Measurements from ENCODE around the gene ARHGAP26. TPM values are rescaled to one million over a fixed set of nuclear protein-coding genes. Genes with fewer than 3 reads are reported as not detected.

The ARHGAP26 gene
- total RNA-seq, 6 experiments from 2014 or later = 6.7 to 14.5 (median 8.3) TPM

DNA sequence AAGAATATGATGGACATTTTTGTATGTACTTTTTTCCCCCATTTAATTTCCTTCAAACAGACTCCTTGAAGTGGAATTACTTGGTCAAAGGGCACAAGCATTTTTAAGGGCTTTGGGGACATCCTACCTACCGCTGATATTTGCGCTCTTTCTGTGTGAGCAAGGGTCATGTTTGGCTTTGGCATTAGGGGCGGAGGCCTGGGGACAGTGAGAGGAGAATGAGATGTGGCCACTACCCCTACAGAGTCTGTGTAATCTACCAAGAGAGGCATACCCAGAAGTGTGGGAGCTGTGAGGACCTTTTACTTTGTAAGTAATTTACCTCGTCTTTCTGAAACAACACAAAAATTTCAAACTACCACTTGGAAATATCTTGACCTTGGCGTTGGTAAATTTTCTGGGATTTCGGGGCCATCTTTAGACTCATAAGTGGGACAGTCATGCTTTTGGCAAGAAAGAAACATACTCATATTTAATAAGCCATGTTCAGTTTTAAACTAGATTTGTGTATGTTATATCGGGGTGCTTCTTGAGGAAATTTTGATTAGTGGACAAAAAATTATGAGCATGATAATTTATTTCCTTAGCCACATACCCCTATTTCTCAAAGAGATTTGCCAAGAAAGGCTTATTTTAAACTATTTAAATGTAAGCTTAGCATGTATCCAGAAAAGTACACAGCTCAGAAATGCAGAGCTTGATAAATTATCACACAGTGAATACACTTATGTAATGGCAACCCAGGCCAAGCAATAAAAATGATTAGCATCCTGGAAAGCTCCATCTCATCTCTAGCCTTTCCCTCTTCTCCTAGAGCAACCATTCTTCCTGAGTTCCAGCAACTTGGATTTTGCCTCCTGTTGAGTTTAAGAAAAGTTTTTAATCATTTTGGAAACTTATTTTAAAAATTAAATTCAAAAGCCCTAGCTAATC, 63.6 kb downstream of the ARHGAP26 start:
- DNase-seq = no peak
- H3K4me1 ChIP-seq = no peaks in the 10 kb centered on the region
- intact Hi-C loops (cut with DNase I) = no loop called here
- no peak for ATAC-seq
- 78% methylated on average over 7 of the region's 7 CpGs for whole genome bisulfite sequencing (ENCODE audit: insufficient coverage, low coverage, low lambda C conversion rate, missing lambda C conversion rate)
- H3K36me3 ChIP-seq = no peaks in the 10 kb centered on the region
- TF ChIP-seq POLR2A (IDR thresholded peaks at IDR 0.05) = no peak
- TF ChIP-seq, protein P1, sequence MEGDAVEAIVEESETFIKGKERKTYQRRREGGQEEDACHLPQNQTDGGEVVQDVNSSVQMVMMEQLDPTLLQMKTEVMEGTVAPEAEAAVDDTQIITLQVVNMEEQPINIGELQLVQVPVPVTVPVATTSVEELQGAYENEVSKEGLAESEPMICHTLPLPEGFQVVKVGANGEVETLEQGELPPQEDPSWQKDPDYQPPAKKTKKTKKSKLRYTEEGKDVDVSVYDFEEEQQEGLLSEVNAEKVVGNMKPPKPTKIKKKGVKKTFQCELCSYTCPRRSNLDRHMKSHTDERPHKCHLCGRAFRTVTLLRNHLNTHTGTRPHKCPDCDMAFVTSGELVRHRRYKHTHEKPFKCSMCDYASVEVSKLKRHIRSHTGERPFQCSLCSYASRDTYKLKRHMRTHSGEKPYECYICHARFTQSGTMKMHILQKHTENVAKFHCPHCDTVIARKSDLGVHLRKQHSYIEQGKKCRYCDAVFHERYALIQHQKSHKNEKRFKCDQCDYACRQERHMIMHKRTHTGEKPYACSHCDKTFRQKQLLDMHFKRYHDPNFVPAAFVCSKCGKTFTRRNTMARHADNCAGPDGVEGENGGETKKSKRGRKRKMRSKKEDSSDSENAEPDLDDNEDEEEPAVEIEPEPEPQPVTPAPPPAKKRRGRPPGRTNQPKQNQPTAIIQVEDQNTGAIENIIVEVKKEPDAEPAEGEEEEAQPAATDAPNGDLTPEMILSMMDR (IDR thresholded peaks at IDR 0.05) = no peak
- no peak overlapping the region for H3K27ac ChIP-seq
- H3K27me3 ChIP-seq = no peaks in the 10 kb centered on the region
- H3K4me3 ChIP-seq = no peak overlapping the region
- no peaks in the 10 kb centered on the region for H3K9me3 ChIP-seq

DNA sequence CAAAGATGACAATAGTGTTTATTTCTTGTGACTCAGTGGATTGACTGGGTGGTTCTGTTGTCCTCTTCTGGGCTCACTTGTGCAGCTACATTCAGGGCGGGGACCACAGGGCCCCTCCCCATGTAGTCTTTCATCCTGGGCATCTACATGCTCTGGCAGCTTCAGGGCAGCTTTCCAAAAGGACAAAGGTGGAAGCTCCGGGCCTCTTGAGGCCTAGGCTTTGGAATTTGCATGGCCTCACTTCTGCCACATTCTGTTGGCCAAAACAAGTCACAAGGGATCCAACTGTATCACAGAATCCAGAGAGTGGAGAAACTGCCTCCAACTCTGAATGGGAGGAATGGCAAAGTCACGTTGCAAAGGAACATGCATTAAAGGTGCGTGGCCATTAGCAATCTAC, 64.3 kb downstream of the ARHGAP26 start:
- peak in 2 of 4 donors; percentile 34 to 47 for ATAC-seq
- Histone ChIP-seq H3K27me3 (no peaks in the 10 kb centered on the region), H3K4me3 (no peak overlapping the region), H3K4me1 (no peaks in the 10 kb centered on the region), H3K27ac (no peak overlapping the region), H3K9me3 (no peaks in the 10 kb centered on the region), H3K36me3 (no peaks in the 10 kb centered on the region)
- TF ChIP-seq, protein P1 (IDR thresholded peaks at IDR 0.05) = no peak
- no peak for TF ChIP-seq POLR2A (IDR thresholded peaks at IDR 0.05)
- 100% methylated on average over 3 of the region's 4 CpGs for WGBS (ENCODE audit: insufficient coverage, low coverage, low lambda C conversion rate, missing lambda C conversion rate)
- intact Hi-C loops (cut with DNase I) = no loop called here
- no peak for DNase-seq

DNA sequence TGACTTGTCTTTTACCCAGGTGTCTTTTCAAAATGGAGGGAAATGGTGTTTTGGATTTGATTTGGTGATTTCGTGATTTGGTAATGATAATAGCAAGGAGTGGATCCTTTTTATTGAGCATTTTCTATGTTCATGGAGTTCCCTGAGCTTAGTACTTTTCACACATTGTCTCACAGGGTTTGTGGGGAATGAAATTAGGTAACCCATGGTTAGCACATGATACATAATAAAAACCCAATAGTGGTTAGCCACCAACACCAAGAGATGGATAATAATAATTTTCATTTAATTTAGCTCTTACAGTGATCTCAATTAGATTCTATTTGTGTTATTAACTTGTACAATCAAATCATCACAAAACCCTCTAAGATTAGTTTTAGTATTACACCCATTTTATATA, 65.4 kb downstream of the ARHGAP26 start:
- Histone ChIP-seq H3K27me3 (no peaks in the 10 kb centered on the region), H3K4me1 (no peaks in the 10 kb centered on the region), H3K9me3 (no peaks in the 10 kb centered on the region), H3K27ac (no peak overlapping the region), H3K4me3 (no peak overlapping the region), H3K36me3 (no peaks in the 10 kb centered on the region)
- intact Hi-C loops (cut with DNase I) = no loop called here
- TF ChIP-seq, protein P1 (IDR thresholded peaks at IDR 0.05) = no peak
- no peak for TF ChIP-seq POLR2A (IDR thresholded peaks at IDR 0.05)
- 78% methylated on average over 1 of the region's 1 CpG for WGBS (ENCODE audit: insufficient coverage, low coverage, low lambda C conversion rate, missing lambda C conversion rate)
- DNase-seq = no peak
- ATAC-seq = no peak

DNA sequence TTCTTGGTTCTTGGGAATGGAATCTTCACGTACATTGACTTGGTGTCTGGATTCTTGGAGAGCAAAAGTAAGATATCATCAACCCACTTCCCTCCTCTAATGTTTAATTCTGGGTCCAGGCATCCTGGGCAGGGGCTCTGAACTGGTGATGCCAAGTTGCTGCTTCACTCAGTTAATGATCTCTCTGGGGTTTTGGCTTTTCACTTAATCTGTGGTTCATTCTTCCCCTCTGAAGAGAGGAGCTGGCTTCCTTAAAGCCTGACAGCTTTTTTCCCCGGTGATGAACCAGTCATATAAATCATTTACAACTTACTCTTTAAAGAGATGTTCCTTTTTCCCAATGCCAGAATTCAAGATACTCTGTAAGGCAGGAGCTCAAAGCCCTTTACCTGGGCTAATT, 65.9 kb downstream of the ARHGAP26 start:
- no peaks in the 10 kb centered on the region for H3K4me1 ChIP-seq
- no peaks in the 10 kb centered on the region for H3K9me3 ChIP-seq
- H3K27ac ChIP-seq = no peak overlapping the region
- no peaks in the 10 kb centered on the region for H3K36me3 ChIP-seq
- ATAC-seq (no peak), DNase-seq (no peak)
- WGBS (ENCODE audit: insufficient coverage, low coverage, low lambda C conversion rate, missing lambda C conversion rate) = 60% methylated on average over 1 of the region's 2 CpGs
- intact Hi-C loops (cut with DNase I) = no loop called here
- TF ChIP-seq POLR2A (IDR thresholded peaks at IDR 0.05) = no peak
- TF ChIP-seq, protein P1 (IDR thresholded peaks at IDR 0.05) = no peak
- H3K27me3 ChIP-seq = no peaks in the 10 kb centered on the region
- H3K4me3 ChIP-seq = no peak overlapping the region
